ENCODE results near the gene CHKA.

CHKA gene

DNA sequence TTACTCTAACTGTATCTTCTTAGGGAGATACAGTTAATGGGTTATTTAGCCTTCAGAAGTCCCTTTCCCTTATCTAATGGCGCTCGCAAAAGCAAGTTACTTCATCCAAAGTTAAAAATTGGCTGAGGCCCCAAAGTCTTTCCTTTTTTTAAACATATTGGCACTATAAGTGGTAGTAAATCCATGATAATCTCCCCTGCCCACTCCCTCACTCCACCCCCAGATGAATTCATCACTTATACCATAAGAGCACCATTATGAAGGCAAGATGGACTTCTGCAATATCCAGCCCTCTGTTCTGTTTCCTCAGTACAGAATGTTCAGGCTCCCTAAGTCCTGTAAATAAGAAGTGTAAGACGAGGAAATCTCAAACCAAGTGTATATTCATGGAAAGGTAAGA, 37.7 kb downstream of the CHKA start:
- TF ChIP-seq GATA1 (IDR thresholded peaks at IDR 0.05; ENCODE audit: low read depth, low read length) (no peak), POLR2A (IDR thresholded peaks at IDR 0.05; ENCODE audit: low read length) (no peak)
- DNase-seq = no peak

GRCh38 chr11:68082481-68082880, 38.7 kb downstream of the CHKA start:
- no peak for DNase-seq
- no peak for TF ChIP-seq GATA1 (IDR thresholded peaks at IDR 0.05; ENCODE audit: low read depth, low read length)
- TF ChIP-seq POLR2A (IDR thresholded peaks at IDR 0.05; ENCODE audit: low read length) = no peak

DNA sequence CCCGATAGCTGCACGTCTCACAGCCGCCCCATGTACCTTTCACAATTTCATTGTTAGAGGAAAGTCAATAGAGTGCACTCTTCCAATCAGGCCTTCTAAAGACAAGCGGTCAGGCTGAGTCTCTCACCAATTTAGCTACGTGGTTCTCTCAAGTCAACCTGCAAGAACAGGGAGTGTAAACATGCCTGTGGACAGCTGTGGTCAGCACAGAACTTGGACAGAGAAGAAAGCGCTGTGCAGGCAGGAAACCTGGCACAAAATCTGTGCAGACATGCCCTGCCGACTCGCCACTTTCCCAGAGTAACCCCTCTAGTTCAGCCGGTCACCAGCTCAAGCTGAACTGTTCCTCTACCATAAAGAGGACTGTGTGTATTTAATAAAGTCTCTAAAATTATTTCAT, 39.5 kb downstream of the CHKA start:
- no peak for DNase-seq

DNA sequence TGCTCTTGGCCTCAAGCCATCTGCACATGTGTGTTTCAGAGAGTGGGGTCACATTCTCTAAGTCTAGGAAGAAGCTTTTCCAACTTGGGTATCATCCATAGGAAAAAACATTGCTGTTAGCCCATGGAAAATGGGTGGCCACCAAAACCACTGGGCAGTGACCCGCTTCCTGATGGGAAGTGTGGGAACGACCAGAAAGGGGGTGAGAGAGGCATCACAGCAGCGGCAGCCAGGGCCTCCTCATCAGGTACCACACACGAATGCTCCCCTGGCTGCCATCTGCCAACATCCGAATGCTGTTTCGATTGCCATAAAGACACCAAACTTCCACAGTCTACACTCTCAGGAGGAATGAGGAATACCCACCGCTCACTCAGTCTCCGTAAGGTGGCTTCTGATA, 40.3 kb downstream of the CHKA start:
- no peak for TF ChIP-seq POLR2A (IDR thresholded peaks at IDR 0.05; ENCODE audit: low read length)
- TF ChIP-seq GATA1 (IDR thresholded peaks at IDR 0.05; ENCODE audit: low read depth, low read length) = no peak
- DNase-seq = no peak

More for the DNA sequence above, 39.5 kb downstream of the CHKA start:
- TF ChIP-seq POLR2A (IDR thresholded peaks at IDR 0.05; ENCODE audit: low read length) (no peak), GATA1 (IDR thresholded peaks at IDR 0.05; ENCODE audit: low read depth, low read length) (no peak)

DNA sequence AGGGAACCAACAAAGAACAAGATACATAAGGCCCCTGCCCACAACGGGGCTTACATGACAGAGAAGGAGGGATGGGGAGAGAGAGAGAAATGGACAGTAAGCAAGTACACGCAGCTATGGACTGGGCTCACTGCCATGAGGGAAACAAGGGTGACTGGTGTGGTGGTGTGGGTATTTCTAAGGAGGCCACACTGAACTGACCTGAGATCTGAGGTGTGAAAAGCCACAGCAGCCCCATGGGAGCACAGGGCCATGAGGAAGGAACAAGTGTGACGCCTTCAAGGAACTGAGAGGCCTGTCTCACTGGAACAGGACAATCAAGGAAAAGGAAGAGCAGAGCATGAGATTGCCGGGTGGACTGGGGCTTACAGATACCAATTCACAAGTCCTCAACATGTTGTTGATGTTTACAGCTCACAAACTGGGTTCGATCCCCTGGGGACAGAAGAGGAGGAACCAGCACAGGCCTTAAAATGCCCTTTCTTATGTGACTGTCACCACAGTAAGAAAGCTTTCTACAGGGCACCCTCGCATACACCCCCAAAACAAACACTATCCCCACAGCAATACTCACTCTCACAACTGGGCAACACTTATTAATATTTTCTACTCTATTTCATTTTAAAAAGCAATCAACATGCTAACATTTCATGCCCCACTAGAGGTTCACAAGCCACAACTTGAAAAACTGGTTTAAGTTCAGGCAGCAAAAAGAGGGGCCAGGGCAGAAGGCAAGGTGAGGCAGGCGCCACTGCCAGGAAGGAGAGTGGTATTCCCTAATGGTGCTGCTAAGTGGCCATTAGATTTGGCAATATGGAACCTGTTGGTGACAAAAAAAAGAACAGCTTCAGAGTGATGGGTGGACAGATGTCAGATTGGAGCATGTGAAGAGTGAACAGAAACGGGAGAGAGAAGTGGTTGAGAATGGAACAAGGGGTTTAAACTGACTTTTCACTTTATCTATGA, 43.3 kb downstream of the CHKA start:
- no peak for DNase-seq
- no peak for TF ChIP-seq GATA1 (IDR thresholded peaks at IDR 0.05; ENCODE audit: low read depth, low read length)
- TF ChIP-seq POLR2A (IDR thresholded peaks at IDR 0.05; ENCODE audit: low read length) = no peak

DNA sequence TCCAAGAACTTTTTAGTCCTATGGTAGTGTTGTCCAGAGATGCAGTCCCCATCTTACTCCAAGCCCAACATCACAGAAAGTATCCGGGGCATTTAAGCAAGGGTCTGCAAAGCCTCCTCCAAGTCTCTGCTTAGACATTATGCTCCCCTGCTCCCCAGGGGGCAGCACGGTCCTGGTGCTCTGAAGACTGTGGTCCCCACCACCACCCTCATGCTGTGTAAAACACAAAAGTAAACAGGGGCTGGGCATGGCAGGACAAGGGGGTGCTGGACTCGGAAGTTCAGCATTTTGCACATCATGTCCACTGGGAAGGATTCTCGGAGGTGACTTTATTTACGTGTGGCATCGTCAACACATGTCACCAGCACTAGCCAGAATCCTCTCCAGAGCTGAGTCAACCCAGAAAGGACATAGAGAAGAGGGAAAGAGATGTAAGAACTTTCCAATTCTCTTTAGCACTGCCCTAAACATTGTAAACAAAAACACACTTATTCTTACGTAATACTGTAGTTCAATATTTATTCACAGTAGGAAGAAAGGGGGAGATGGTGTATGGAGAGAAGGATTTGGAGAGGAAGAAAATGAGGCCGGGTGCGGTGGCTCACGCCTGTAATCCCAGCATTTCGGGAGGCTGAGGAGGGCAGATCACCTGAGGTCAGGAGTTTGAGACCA, 44.7 kb downstream of the CHKA start:
- DNase-seq = peak in 1 of 2 experiments; percentile 25
- TF ChIP-seq GATA1 (IDR thresholded peaks at IDR 0.05; ENCODE audit: low read depth, low read length) = no peak
- TF ChIP-seq POLR2A (IDR thresholded peaks at IDR 0.05; ENCODE audit: low read length) = no peak

DNA sequence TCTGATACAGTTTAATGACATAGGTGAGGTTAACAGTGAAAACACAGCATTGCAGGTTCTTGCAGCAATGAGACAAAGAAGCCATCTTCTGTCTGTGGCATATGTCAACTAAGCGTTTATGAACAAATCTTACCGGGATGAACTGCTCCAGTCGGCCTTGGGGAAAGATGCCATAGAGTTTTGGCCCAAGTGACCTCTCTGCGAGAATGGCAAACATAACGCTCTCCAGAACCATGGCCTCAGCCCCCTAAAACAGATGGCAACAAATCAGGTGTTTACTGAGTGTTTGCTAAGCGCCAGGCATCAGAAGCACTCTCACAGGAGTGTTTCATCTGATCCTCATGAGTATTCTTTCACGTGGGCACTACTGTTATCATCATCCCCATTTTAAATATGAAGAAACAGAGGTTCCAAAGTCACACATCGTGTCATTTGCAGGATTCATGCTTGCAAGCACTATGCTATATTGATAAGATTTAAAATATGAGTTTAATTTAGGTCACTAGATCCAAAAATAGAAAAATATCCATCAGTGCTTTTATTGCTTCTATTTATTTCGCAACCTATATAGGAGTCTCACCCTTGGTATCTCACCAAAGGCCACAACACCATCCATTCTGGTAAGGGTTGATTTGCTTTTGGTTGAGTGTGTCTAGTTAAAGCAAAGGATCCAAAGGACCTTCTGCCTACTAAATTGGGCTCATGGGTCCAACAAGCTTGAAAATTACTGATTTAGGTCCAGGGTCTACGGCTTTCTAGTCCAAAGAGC, 46.4 kb downstream of the CHKA start:
- TF ChIP-seq GATA1 (IDR thresholded peaks at IDR 0.05; ENCODE audit: low read depth, low read length) (no peak), POLR2A (IDR thresholded peaks at IDR 0.05; ENCODE audit: low read length) (no peak)
- DNase-seq = no peak

GRCh38 chr11:68071281-68072048, 49.7 kb downstream of the CHKA start:
- TF ChIP-seq POLR2A (IDR thresholded peaks at IDR 0.05; ENCODE audit: low read length) (no peak), GATA1 (IDR thresholded peaks at IDR 0.05; ENCODE audit: low read depth, low read length) (no peak)
- no peak for DNase-seq

DNA sequence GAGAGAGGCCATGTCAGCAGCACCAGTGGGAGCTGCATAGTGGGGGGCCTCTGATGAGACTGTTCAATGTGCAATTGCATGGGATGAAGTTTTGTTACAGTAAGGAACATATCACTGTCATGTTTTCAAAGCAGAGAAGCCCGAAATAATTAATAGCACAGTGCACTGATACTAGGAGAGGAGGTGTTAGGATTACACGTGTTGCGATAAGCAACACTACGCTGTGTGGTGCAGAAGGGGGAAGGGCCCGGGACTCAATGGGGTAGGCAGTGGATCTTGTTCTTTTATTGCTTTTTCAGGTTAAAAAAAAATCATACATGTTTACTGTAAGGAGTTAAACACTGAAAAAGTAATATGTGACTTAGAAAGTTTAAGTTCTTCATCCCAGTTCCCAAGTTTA, 53.2 kb downstream of the CHKA start:
- no peak for DNase-seq
- no peak for TF ChIP-seq GATA1 (IDR thresholded peaks at IDR 0.05; ENCODE audit: low read depth, low read length)
- no peak for TF ChIP-seq POLR2A (IDR thresholded peaks at IDR 0.05; ENCODE audit: low read length)

DNA sequence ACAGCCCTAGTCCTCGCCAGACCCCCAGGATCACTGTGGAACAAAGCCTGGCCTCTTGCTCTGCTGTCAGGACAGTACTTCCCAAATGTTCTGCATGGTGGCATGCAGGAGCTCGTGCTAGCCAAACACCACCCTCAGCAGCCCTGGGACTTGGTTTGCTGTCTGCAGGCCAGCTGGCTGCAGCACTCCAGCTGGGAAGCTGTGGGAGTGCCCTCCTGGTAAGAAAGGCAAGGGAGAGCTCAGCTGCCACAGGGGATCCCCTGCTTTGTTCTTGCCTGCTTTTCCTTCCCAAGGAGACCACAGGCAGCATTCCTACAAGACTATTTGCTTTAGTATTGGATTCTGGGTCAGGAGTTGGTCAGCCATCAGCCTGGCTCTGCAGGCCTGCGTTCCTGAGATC, 54.4 kb downstream of the CHKA start:
- no peak for DNase-seq
- TF ChIP-seq POLR2A (IDR thresholded peaks at IDR 0.05; ENCODE audit: low read length) (no peak), GATA1 (IDR thresholded peaks at IDR 0.05; ENCODE audit: low read depth, low read length) (no peak)

- no peak for DNase-seq
- TF ChIP-seq POLR2A (IDR thresholded peaks at IDR 0.05; ENCODE audit: low read length) (no peak), GATA1 (IDR thresholded peaks at IDR 0.05; ENCODE audit: low read depth, low read length) (no peak)
Observed at GRCh38 chr11:68065841-68066240, 55.3 kb downstream of the CHKA start.

- DNase-seq = no peak
- TF ChIP-seq POLR2A (IDR thresholded peaks at IDR 0.05; ENCODE audit: low read length) (no peak), GATA1 (IDR thresholded peaks at IDR 0.05; ENCODE audit: low read depth, low read length) (no peak)
Observed at GRCh38 chr11:68064926-68065325, 56.3 kb downstream of the CHKA start.

GRCh38 chr11:68061508-68061907, 59.7 kb downstream of the CHKA start:
- TF ChIP-seq POLR2A (IDR thresholded peaks at IDR 0.05; ENCODE audit: low read length) = no peak
- no peak for TF ChIP-seq GATA1 (IDR thresholded peaks at IDR 0.05; ENCODE audit: low read depth, low read length)
- DNase-seq = no peak
